ENCODE results near the gene DECR2. TPM values are rescaled to one million over a fixed set of nuclear protein-coding genes. Genes with fewer than 3 reads are reported as not detected.
"Not testable (repeated sequence)": the region's sequence is repeated elsewhere in the genome, so short reads cannot be mapped to it uniquely, and the experiment has no call there.

Gene DECR2
- total and polyA plus RNA-seq, 2 experiments from 2014 or later: 54.5 to 80.5 TPM

GRCh38 chr16:361341-361871 is 40.3 kb upstream of the DECR2 start:
- Histone ChIP-seq H3K79me2 (no peaks in the 10 kb centered on the region), H3K27me3 (no peaks in the 10 kb centered on the region), H3K27ac (no peak overlapping the region), H3K4me2 (no peak overlapping the region), H3K4me3 (no peak overlapping the region), H3K4me1 (ENCODE audit: insufficient read depth) (no peaks in the 10 kb centered on the region), H3K36me3 (replicated peaks; ENCODE audit: insufficient read depth, low read depth) (no peaks in the 10 kb centered on the region), H2AFZ (no peak overlapping the region), H3K9me3 (ENCODE audit: low read depth) (no peaks in the 10 kb centered on the region), H4K20me1 (ENCODE audit: insufficient read depth, poor library complexity, severe bottlenecking) (no peaks in the 10 kb centered on the region), H3K9me2 (replicated peaks; ENCODE audit: insufficient read depth) (no peaks in the 10 kb centered on the region)
- DNase-seq (ENCODE audit: low spot score): no peak
- no peak for TF ChIP-seq EZH2 (IDR thresholded peaks at IDR 0.05; ENCODE audit: borderline replicate concordance)
- no peak for TF ChIP-seq CTCF (IDR thresholded peaks at IDR 0.05; ENCODE audit: poor library complexity)
- no peak for TF ChIP-seq EZH2phosphoT487 (IDR thresholded peaks at IDR 0.05; ENCODE audit: low read depth, severe bottlenecking, unreplicated experiment)
- WGBS (ENCODE audit: low lambda C conversion rate, missing lambda C conversion rate): 90% methylated on average over 16 of the region's 30 CpGs

- Histone ChIP-seq H3K36me3 (replicated peaks; ENCODE audit: insufficient read depth, low read depth) (no peaks in the 10 kb centered on the region), H3K9me2 (replicated peaks; ENCODE audit: insufficient read depth) (no peaks in the 10 kb centered on the region), H2AFZ (no peak overlapping the region), H3K4me1 (ENCODE audit: insufficient read depth) (no peaks in the 10 kb centered on the region), H4K20me1 (ENCODE audit: insufficient read depth, poor library complexity, severe bottlenecking) (no peaks in the 10 kb centered on the region), H3K4me3 (no peak overlapping the region), H3K79me2 (no peaks in the 10 kb centered on the region), H3K27me3 (no peaks in the 10 kb centered on the region), H3K9me3 (ENCODE audit: low read depth) (no peaks in the 10 kb centered on the region), H3K4me2 (no peak overlapping the region), H3K27ac (no peak overlapping the region)
- DNase-seq (ENCODE audit: low spot score): peak; percentile 89
- TF ChIP-seq CTCF (IDR thresholded peaks at IDR 0.05; ENCODE audit: poor library complexity) (peak; percentile 78), EZH2phosphoT487 (IDR thresholded peaks at IDR 0.05; ENCODE audit: low read depth, severe bottlenecking, unreplicated experiment) (no peak), EZH2 (IDR thresholded peaks at IDR 0.05; ENCODE audit: borderline replicate concordance) (no peak)
- WGBS (ENCODE audit: low lambda C conversion rate, missing lambda C conversion rate): 45% methylated on average over 26 of the region's 30 CpGs
Measured at GRCh38 chr16:361872-362701, 39.6 kb upstream of the DECR2 start.

- not testable (repeated sequence) for H3K4me3 ChIP-seq; H3K36me3 ChIP-seq (replicated peaks; ENCODE audit: insufficient read depth, low read depth); H3K4me2 ChIP-seq; H3K9me2 ChIP-seq (replicated peaks; ENCODE audit: insufficient read depth); H3K27ac ChIP-seq; H3K79me2 ChIP-seq; H3K4me1 ChIP-seq (ENCODE audit: insufficient read depth); H3K27me3 ChIP-seq; H3K9me3 ChIP-seq (ENCODE audit: low read depth); H4K20me1 ChIP-seq (ENCODE audit: insufficient read depth, poor library complexity, severe bottlenecking); DNase-seq (ENCODE audit: low spot score); H2AFZ ChIP-seq
- 95% methylated on average over 17 of the region's 24 CpGs for WGBS (ENCODE audit: low lambda C conversion rate, missing lambda C conversion rate)
Measured at GRCh38 chr16:362702-362999, 39.0 kb upstream of the DECR2 start.

GRCh38 chr16:363110-363765 is 38.4 kb upstream of the DECR2 start:
- no peak for DNase-seq (ENCODE audit: low spot score)
- Histone ChIP-seq H3K9me3 (ENCODE audit: low read depth) (no peaks in the 10 kb centered on the region), H3K36me3 (replicated peaks; ENCODE audit: insufficient read depth, low read depth) (no peaks in the 10 kb centered on the region), H3K4me2 (no peak overlapping the region), H3K4me1 (ENCODE audit: insufficient read depth) (no peaks in the 10 kb centered on the region), H3K9me2 (replicated peaks; ENCODE audit: insufficient read depth) (no peaks in the 10 kb centered on the region), H4K20me1 (ENCODE audit: insufficient read depth, poor library complexity, severe bottlenecking) (no peaks in the 10 kb centered on the region), H3K4me3 (no peak overlapping the region), H2AFZ (no peak overlapping the region), H3K79me2 (no peaks in the 10 kb centered on the region), H3K27ac (no peak overlapping the region), H3K27me3 (no peaks in the 10 kb centered on the region)
- no peak for TF ChIP-seq CTCF (IDR thresholded peaks at IDR 0.05; ENCODE audit: poor library complexity)
- TF ChIP-seq EZH2phosphoT487 (IDR thresholded peaks at IDR 0.05; ENCODE audit: low read depth, severe bottlenecking, unreplicated experiment): no peak
- no peak for TF ChIP-seq EZH2 (IDR thresholded peaks at IDR 0.05; ENCODE audit: borderline replicate concordance)
- WGBS (ENCODE audit: low lambda C conversion rate, missing lambda C conversion rate): 79% methylated on average over 20 of the region's 20 CpGs
